ENCODE data around the gene SGMS1. TPM values are rescaled to one million over a fixed set of nuclear protein-coding genes. Genes with fewer than 3 reads are reported as not detected.
"Not testable (repeated sequence)": the region's sequence is repeated elsewhere in the genome, so short reads cannot be mapped to it uniquely, and the experiment has no call there.

SGMS1 gene
- total and polyA plus RNA-seq, 2 experiments from 2014 or later, result 15.0 to 34.7 TPM

- ATAC-seq, result no peak
- TF ChIP-seq ZNF331 (CRISPR knock-in tag; IDR thresholded peaks at IDR 0.05; ENCODE audit: low read depth) (no peak), EZH2phosphoT487 (IDR thresholded peaks at IDR 0.05; ENCODE audit: unreplicated experiment) (no peak), CTCF (conservative IDR thresholded peaks at IDR 0.05; ENCODE audit: low read depth in 2 of 2) (no peak), ETS1 (IDR thresholded peaks at IDR 0.05) (no peak)
- Histone ChIP-seq H4K20me1 (replicated peaks; ENCODE audit: insufficient read depth) (no peaks in the 10 kb centered on the region), H3K27ac (ENCODE audit: low read depth) (no peak overlapping the region), H3K27me3 (ENCODE audit: insufficient read depth) (no peaks in the 10 kb centered on the region), H3K36me3 (ENCODE audit: insufficient read depth) (no peaks in the 10 kb centered on the region), H3K9me2 (ENCODE audit: insufficient read depth) (no peaks in the 10 kb centered on the region), H3F3A (replicated peaks; ENCODE audit: low read depth) (no peaks in the 10 kb centered on the region), H3K79me2 (replicated peaks; ENCODE audit: insufficient read depth) (peaks cover 5% of the 10 kb centered on the region; the same call in 1 of the 2 replicates), H3K4me2 (no peak overlapping the region; the same call in 1 of the 2 replicates), H3K4me3 (no peak overlapping the region), H2AFZ (no peak overlapping the region), H3K4me1 (ENCODE audit: insufficient read depth) (peaks cover 13% of the 10 kb centered on the region)
- no peak for DNase-seq (ENCODE audit: low spot score)
- Mint-ChIP-seq H3K27ac (peak overlapping the region; percentile 90), H3K4me1 (peaks cover 26% of the 10 kb centered on the region), H3K9me3 (no peaks in the 10 kb centered on the region), H3K4me3 (no peak overlapping the region), H3K27me3 (ENCODE audit: insufficient read depth, low read depth, poor library complexity) (no peaks in the 10 kb centered on the region), H3K36me3 (ENCODE audit: low read depth) (no peaks in the 10 kb centered on the region; the same call in 2 of the 3 replicates)
These were observed 192.6 kb downstream of the SGMS1 start for GRCh38 chr10:50431133-50431532.

DNA sequence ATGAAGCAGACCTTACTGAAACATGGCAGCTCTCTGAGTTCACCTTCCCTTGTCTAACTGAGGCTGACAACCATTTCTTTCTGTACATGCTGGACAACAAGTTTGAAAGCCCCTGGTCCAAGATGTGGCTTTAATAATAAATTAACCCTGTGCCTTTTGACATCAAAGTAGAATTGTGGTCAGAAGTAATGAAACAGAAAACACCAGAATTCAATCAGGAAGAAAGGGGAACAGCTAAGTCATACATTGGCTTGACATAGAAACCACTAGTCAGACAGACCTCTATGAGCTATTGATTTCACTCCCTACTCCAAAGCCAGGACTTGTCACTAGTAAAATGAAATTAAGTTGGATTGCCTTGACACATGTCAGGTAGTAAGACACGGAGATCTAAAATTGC, 197.3 kb downstream of the SGMS1 start:
- Mint-ChIP-seq H3K4me3 (no peak overlapping the region), H3K9me3 (no peaks in the 10 kb centered on the region), H3K36me3 (ENCODE audit: low read depth) (no peaks in the 10 kb centered on the region; the same call in 2 of the 3 replicates), H3K4me1 (peaks cover 24% of the 10 kb centered on the region), H3K27me3 (ENCODE audit: insufficient read depth, low read depth, poor library complexity) (peaks cover 1% of the 10 kb centered on the region), H3K27ac (no peak overlapping the region)
- no peaks in the 10 kb centered on the region for H3K36me3 ChIP-seq (ENCODE audit: insufficient read depth)
- no peak overlapping the region for H2AFZ ChIP-seq
- H4K20me1 ChIP-seq (replicated peaks; ENCODE audit: insufficient read depth), result no peaks in the 10 kb centered on the region; the same call in 1 of the 2 replicates
- H3F3A ChIP-seq (replicated peaks; ENCODE audit: low read depth), result no peaks in the 10 kb centered on the region
- DNase-seq (ENCODE audit: low spot score) (no peak), ATAC-seq (no peak)
- no peaks in the 10 kb centered on the region for H3K9me2 ChIP-seq (ENCODE audit: insufficient read depth)
- H3K27ac ChIP-seq (ENCODE audit: low read depth), result no peak overlapping the region
- H3K27me3 ChIP-seq (ENCODE audit: insufficient read depth), result no peaks in the 10 kb centered on the region
- H3K4me1 ChIP-seq (ENCODE audit: insufficient read depth), result peaks cover 17% of the 10 kb centered on the region
- peaks cover 19% of the 10 kb centered on the region for H3K79me2 ChIP-seq (replicated peaks; ENCODE audit: insufficient read depth)
- no peak overlapping the region for H3K4me3 ChIP-seq
- TF ChIP-seq CTCF (conservative IDR thresholded peaks at IDR 0.05; ENCODE audit: low read depth in 2 of 2), result no peak
- no peak for TF ChIP-seq ZNF331 (CRISPR knock-in tag; IDR thresholded peaks at IDR 0.05; ENCODE audit: low read depth)
- no peak for TF ChIP-seq NANOG (IDR thresholded peaks at IDR 0.05; ENCODE audit: borderline replicate concordance)
- TF ChIP-seq REST (IDR thresholded peaks at IDR 0.05; ENCODE audit: unreplicated experiment), result no peak
- TF ChIP-seq EZH2phosphoT487 (IDR thresholded peaks at IDR 0.05; ENCODE audit: unreplicated experiment), result no peak
- no peak for TF ChIP-seq JUNB (IDR thresholded peaks at IDR 0.05; ENCODE audit: unreplicated experiment)
- TF ChIP-seq POLR2AphosphoS5 (IDR thresholded peaks at IDR 0.05; ENCODE audit: low read depth), result no peak
- H3K4me2 ChIP-seq, result no peak overlapping the region

GRCh38 chr10:50425215-50425614, 198.5 kb downstream of the SGMS1 start:
- not testable (repeated sequence) for H3K27me3 Mint-ChIP-seq (ENCODE audit: insufficient read depth, low read depth, poor library complexity); H3K36me3 Mint-ChIP-seq (ENCODE audit: low read depth); H3K4me3 Mint-ChIP-seq; DNase-seq (ENCODE audit: low spot score); H3K27me3 ChIP-seq (ENCODE audit: insufficient read depth); H3K4me3 ChIP-seq; H3K4me2 ChIP-seq; H3K27ac ChIP-seq (ENCODE audit: low read depth); H3K27ac Mint-ChIP-seq; H3F3A ChIP-seq (replicated peaks; ENCODE audit: low read depth); H3K36me3 ChIP-seq (ENCODE audit: insufficient read depth); ATAC-seq; H3K9me3 Mint-ChIP-seq; H3K4me1 ChIP-seq (ENCODE audit: insufficient read depth); H4K20me1 ChIP-seq (replicated peaks; ENCODE audit: insufficient read depth); H3K9me2 ChIP-seq (ENCODE audit: insufficient read depth); H2AFZ ChIP-seq
- peaks cover 22% of the 10 kb centered on the region for H3K4me1 Mint-ChIP-seq
- H3K79me2 ChIP-seq (replicated peaks; ENCODE audit: insufficient read depth), result peaks cover 19% of the 10 kb centered on the region
